Measurements from ENCODE around the gene ITPRID2.

ITPRID2 gene

DNA sequence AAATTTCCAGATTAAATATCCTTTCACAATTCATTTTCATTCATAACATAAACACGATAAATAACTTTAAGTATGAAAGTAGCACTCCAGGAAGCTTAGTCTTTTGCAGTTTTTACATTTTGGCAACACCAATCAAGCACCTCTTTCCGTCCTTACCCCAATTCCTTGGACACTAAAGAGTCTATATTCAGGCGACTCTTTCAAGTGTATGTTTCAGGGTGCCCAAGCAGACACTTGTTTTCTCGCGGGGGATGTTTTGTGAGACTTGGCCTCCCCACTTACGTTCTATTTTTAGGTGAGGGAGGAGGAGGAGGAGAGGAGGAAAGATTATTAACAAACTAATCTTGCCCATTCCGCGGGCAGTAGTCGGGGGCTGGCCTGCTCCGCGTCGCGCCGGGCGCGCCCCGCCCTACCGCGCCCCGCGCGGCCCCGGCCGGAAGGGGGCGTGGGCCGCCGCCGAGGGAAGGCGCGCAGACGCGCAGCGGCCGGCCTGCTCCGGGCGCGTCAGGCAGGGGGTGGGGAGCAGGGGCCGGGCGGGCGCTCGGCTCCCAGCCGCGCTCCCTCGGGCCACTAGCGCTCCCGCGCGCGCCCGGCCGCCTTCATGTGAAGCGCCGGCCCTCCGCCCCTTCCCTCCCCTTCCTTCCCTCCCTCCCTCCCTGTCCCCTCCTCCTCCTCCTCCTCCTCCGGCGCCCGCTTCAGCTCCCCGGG, at the start of gene ITPRID2:
ITPRID2 (plus strand) TSS at position 473 of the 708 bp plus-strand sequence. CDS start 337 bp downstream, outside the sequence.
- peak; percentile 31 to 38 for DNase-seq (ENCODE audit: low read depth in 1 of 2, low spot score in 1 of 2)

GRCh38 chr2:181844551-181845290, 46.8 kb upstream of the ITPRID2 start:
- no peak for DNase-seq (ENCODE audit: low read depth in 1 of 2, low spot score in 1 of 2)

GRCh38 chr2:181846399-181847197, 44.9 kb upstream of the ITPRID2 start:
- DNase-seq (ENCODE audit: low read depth in 1 of 2, low spot score in 1 of 2): no peak

DNA sequence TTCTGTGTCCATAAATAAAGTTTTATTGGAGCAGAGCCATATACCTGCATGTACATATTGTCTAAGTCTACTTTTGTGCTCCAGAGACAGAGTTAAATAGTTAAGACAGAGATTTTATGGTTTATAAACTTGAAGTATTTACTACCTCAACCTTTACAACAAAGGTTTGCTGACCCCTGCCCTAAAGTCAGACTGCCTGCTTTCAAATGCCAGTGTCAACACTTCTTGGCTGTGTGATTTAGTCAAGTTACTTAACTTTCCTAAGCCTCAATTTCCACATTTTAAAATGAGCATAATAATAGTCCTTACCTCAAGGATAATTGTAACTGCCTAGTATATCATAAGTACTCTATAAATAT, 44.4 kb upstream of the ITPRID2 start:
- no peak for DNase-seq (ENCODE audit: low read depth in 1 of 2, low spot score in 1 of 2)

GRCh38 chr2:181847702-181848101, 43.8 kb upstream of the ITPRID2 start:
- DNase-seq (ENCODE audit: low read depth in 1 of 2, low spot score in 1 of 2): no peak

DNA sequence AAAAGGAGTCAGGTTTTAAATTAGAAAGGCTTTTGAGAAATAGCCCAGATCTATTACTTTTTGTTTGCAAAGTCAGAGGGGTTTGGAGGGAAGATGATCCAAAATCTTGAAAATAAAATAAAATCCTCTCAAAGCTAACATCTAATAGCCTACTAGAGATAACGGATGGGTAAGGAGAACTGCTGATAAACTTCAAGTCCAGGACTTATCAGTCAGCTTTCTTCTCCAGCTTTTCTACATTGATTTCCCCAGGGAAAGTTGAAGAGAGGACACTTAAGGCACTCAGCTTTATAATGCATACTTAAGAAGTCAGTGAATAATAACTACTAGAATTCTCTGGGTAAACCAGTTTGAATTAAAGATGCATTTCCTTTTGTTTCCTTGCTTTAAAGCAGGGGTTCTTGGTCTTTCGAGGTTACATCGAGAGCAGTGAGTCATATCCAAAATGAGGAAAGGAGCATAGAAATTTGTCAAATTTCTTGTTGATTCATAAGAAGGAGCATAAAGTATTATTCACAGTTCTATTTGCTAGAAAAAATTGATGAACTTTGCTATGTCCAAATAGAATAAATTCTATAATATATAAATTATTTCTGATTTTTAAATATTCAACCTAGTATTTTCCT, 43.2 kb upstream of the ITPRID2 start:
- no peak for DNase-seq (ENCODE audit: low read depth in 1 of 2, low spot score in 1 of 2)

- no peak for DNase-seq (ENCODE audit: low read depth in 1 of 2, low spot score in 1 of 2)
These were observed 41.9 kb upstream of the ITPRID2 start for GRCh38 chr2:181849601-181850000.

DNA sequence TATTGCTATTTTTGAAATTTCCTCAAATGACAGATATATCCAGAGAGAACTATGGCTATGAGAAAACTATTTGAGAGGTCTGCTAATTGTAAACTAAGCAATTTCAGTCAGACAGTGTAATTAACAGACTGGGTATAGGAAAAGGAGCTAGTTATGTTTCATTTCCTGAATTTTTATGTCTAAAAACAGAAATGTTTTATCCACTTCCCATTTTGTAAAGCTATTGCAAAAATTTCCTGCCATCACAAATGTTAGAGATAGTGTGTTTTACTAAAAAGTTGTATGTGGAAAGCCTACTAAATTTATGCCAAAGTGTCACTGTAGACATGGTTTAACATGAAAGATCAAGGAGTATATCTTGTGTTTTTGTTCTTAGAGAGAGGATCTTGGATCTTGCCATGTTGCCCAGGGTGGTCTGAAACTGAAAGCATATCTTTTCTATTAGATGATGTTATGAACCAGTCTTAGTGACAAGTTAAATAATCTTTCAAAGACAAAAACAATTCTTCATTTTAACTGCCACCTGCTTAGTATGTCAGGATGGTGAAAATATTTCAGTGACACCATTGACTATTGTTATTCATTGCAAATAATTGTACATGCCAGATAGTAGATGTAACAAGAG, 40.5 kb upstream of the ITPRID2 start:
- DNase-seq (ENCODE audit: low read depth in 1 of 2, low spot score in 1 of 2): no peak

DNA sequence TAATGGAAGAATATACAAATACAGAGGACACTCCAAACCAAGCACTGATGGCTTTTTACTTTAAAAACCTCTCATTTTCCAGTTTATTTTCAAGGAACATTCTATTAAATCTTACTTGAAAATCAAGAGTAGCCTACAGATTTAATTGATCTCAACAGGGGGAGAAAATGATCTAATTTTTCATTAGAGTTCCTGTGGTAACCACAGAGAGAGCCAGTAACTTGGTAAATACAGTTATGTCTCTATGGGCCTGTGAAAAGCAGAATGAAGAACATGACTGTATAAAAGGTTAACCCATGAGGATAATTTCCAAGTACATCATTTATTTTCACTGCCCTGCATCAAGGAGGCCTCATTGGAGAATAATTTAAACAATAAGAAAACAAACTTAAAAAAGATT, 39.8 kb upstream of the ITPRID2 start:
- DNase-seq (ENCODE audit: low read depth in 1 of 2, low spot score in 1 of 2): no peak

GRCh38 chr2:181853696-181854095, 37.8 kb upstream of the ITPRID2 start:
- no peak for DNase-seq (ENCODE audit: low read depth in 1 of 2, low spot score in 1 of 2)

- no peak for DNase-seq (ENCODE audit: low read depth in 1 of 2, low spot score in 1 of 2)
These were observed 34.0 kb upstream of the ITPRID2 start for GRCh38 chr2:181857483-181857882.

- no peak for DNase-seq (ENCODE audit: low read depth in 1 of 2, low spot score in 1 of 2)
These were observed 32.9 kb upstream of the ITPRID2 start for GRCh38 chr2:181858600-181858999.

GRCh38 chr2:181859123-181859522, 32.4 kb upstream of the ITPRID2 start:
- DNase-seq (ENCODE audit: low read depth in 1 of 2, low spot score in 1 of 2): no peak

DNA sequence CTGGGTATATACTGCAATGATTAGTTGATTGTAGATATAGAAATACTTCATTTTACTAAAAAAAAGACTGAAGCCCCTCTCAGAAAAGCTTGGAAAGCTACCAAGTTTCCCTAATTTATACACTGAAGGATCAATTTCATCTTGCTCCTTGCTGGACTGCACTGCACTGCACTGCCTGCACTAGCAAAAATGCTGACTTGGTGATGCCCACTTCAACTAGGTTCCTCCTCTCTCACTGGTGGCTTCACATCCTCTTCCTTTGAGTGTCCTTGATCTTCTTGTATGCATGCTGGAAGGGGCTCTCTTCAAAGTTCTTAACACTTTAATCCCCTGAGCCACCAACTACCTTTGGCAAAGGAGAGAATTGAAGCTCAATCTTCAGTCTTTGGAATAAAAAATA, 31.7 kb upstream of the ITPRID2 start:
- no peak for DNase-seq (ENCODE audit: low read depth in 1 of 2, low spot score in 1 of 2)

DNA sequence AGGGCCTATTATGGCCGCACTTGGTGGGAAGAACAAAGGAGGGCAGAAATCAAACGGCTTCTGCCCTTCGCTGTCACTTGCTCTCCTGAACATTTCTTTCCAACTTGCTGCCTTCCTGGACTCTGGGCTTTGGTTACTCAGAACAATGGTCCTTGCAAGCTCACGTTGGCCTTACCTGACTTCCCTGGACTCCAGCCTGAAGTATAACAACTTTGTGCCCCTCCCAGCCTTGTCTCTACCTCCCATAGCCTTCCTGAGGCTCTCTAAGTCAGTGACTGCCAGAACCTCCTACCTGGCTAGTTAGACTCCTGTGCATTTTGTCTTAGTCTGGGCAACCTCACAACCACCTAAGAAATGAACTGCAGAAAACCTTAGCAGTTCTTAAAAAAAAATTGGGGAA, 30.2 kb upstream of the ITPRID2 start:
- no peak for DNase-seq (ENCODE audit: low read depth in 1 of 2, low spot score in 1 of 2)

DNA sequence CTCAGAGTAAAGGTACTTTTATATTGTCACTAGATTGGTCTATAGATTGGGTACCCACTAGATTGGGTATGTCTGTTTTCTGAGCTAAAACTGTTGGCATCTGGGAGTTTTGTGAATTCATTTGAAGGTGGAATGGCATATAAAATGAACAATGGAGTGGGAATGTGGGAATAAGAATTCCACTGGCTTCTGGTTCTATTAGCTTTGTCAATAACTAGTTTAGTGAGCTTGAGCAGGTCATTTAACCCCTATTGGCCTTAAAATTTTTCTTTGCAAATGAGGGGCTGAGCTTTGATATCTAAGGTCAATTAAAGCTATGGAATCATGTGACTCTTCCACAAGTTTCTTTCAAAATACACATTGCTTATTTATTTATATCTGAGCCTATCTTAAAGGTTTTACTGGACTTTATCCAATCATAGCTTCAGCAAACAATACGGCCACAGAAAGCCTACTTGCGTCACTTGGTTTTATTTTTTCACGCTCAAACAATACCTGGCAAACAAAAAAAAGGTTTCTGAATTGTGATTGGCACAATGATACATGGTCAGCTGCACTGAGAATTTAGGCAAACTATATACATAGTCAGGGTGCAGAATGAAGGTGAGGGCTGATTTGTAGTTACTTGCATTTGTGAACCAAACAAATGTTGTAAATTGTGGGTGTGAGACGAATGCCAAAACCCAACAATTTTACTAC, 28.8 kb upstream of the ITPRID2 start:
- no peak for DNase-seq (ENCODE audit: low read depth in 1 of 2, low spot score in 1 of 2)

GRCh38 chr2:181872178-181872577, 19.4 kb upstream of the ITPRID2 start:
- no peak for DNase-seq (ENCODE audit: low read depth in 1 of 2, low spot score in 1 of 2)

GRCh38 chr2:181876614-181877063, 14.9 kb upstream of the ITPRID2 start:
- no peak for DNase-seq (ENCODE audit: low read depth in 1 of 2, low spot score in 1 of 2)

- DNase-seq (ENCODE audit: low read depth in 1 of 2, low spot score in 1 of 2): no peak
These were observed 14.3 kb upstream of the ITPRID2 start for GRCh38 chr2:181877181-181877664.

- DNase-seq (ENCODE audit: low read depth in 1 of 2, low spot score in 1 of 2): no peak
These were observed 13.1 kb upstream of the ITPRID2 start for GRCh38 chr2:181878448-181878847.
